Measurements from ENCODE around the gene NEIL3.

- TF ChIP-seq CTCF (IDR thresholded peaks at IDR 0.05; ENCODE audit: low read length) (no peak), EZH2 (IDR thresholded peaks at IDR 0.05; ENCODE audit: borderline replicate concordance, low read length) (no peak)
Observed at GRCh38 chr4:177281351-177281909, 28.2 kb upstream of the NEIL3 start.
